ENCODE results near the gene TFAP2D. TPM values are rescaled to one million over a fixed set of nuclear protein-coding genes. Genes with fewer than 3 reads are reported as not detected.

TFAP2D gene
- total and polyA plus RNA-seq, 12 donors: not detected

DNA sequence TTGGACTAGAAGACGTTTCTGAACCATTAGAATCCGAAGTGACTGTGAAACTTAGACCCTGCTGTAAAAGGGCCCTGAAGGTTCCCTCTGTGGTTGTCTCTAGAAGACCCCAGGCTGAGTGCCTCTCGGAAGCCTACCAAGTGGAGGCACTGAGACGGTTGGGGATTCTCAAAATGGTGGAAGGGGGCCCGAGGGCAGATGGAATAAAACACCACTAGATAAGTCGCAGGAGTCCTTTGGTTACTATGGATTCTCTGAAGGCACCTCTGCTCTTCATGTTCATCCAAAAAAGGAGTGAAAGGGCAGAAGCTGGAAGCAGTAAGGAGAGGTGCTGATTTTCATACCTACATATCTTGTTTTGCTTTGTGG lies 4.0 kb upstream of the TFAP2D start:
- peaks cover 21% of the 10 kb centered on the region for H3K27me3 ChIP-seq
- WGBS, 4 donors: 4 to 15% (median 9%) methylated on average over 6 of the region's 6 CpGs

GRCh38 chr6:50711686-50712085 lies 1.6 kb upstream of the TFAP2D start:
- no peaks in the 10 kb centered on the region for H3K4me1 ChIP-seq (replicated peaks in 1 of 2)
- no peak overlapping the region for H3K27ac ChIP-seq
- TF ChIP-seq, protein P1, sequence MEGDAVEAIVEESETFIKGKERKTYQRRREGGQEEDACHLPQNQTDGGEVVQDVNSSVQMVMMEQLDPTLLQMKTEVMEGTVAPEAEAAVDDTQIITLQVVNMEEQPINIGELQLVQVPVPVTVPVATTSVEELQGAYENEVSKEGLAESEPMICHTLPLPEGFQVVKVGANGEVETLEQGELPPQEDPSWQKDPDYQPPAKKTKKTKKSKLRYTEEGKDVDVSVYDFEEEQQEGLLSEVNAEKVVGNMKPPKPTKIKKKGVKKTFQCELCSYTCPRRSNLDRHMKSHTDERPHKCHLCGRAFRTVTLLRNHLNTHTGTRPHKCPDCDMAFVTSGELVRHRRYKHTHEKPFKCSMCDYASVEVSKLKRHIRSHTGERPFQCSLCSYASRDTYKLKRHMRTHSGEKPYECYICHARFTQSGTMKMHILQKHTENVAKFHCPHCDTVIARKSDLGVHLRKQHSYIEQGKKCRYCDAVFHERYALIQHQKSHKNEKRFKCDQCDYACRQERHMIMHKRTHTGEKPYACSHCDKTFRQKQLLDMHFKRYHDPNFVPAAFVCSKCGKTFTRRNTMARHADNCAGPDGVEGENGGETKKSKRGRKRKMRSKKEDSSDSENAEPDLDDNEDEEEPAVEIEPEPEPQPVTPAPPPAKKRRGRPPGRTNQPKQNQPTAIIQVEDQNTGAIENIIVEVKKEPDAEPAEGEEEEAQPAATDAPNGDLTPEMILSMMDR (IDR thresholded peaks at IDR 0.05): no peak
- TF ChIP-seq POLR2A (IDR thresholded peaks at IDR 0.05): no peak
- H3K27me3 ChIP-seq: peaks cover 36% of the 10 kb centered on the region
- no peak overlapping the region for H3K4me3 ChIP-seq
- H3K9me3 ChIP-seq (replicated peaks in 1 of 3): no peaks in the 10 kb centered on the region
- DNase-seq: no peak
- intact Hi-C loops (cut with DNase I): no loop called here
- no peaks in the 10 kb centered on the region for H3K36me3 ChIP-seq (replicated peaks in 1 of 2)
- 12 to 20% (median 15%) methylated on average over 7 of the region's 7 CpGs for WGBS, 4 donors

More for the DNA sequence above, 4.0 kb upstream of the TFAP2D start:
- DNase-seq: no peak
- intact Hi-C loops (cut with DNase I): no loop called here
- Histone ChIP-seq H3K9me3 (replicated peaks in 1 of 3) (no peaks in the 10 kb centered on the region), H3K36me3 (replicated peaks in 1 of 2) (no peaks in the 10 kb centered on the region), H3K4me3 (no peak overlapping the region), H3K4me1 (replicated peaks in 1 of 2) (no peaks in the 10 kb centered on the region), H3K27ac (no peak overlapping the region)
- TF ChIP-seq, protein P1 (IDR thresholded peaks at IDR 0.05): no peak

DNA sequence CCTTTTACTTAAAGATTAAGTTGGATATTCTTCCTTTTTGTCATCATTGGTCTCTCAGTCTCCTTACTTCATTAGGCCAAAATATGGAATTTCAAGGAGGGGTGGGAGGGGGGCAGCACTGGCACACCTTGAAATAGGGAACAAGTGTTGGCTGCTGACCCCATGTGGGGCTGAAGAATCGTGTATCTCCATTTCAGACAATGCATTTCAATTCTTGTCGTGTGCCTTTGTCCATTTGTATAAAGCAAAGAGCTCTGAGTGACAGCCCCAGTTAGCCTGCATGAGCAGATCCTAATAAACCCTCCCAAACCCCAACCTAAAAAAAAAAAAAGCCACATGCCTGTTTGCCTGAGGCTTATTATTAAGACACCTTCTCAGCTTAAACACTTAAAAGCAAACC lies 1.0 kb upstream of the TFAP2D start:
- H3K9me3 ChIP-seq (replicated peaks in 1 of 3): no peaks in the 10 kb centered on the region
- no peak overlapping the region for H3K4me3 ChIP-seq
- DNase-seq: no peak
- H3K27me3 ChIP-seq: peaks cover 40% of the 10 kb centered on the region
- WGBS, 4 donors: 2 to 6% (median 4%) methylated on average over 2 of the region's 2 CpGs
- no peak for TF ChIP-seq POLR2A (IDR thresholded peaks at IDR 0.05)
- TF ChIP-seq, protein P1 (IDR thresholded peaks at IDR 0.05): no peak
- no peaks in the 10 kb centered on the region for H3K36me3 ChIP-seq (replicated peaks in 1 of 2)
- no peaks in the 10 kb centered on the region for H3K4me1 ChIP-seq (replicated peaks in 1 of 2)
- H3K27ac ChIP-seq: no peak overlapping the region
- intact Hi-C loops (cut with DNase I): no loop called here

DNA sequence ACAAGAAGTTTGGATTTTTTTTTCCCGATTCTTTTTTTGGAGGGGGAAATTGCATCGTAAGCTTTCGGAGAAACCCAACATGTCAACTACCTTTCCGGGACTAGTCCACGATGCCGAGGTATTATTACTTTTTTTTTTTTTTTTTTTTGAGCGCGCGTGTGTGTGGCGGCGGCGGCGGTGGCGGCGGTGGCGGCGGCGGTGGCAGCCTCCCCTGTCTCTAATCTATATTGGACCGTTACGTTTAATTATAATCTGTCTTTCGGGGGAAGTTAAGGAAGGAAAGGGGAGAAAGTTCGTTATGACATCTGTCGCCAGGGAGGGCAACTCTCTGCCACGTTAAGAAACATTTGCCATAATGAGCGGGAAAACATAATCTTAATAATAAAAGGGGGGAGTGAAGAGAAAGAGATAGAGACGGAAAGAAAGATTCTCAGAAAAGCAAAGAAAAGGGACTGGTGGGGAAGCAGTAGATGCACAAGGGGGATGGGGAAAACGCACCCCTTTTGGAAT lies 706 bp downstream of the TFAP2D start:
- no peak for DNase-seq
- no peaks in the 10 kb centered on the region for H3K4me1 ChIP-seq (replicated peaks in 1 of 2)
- WGBS, 4 donors: 4 to 6% (median 5%) methylated on average over 27 of the region's 27 CpGs
- intact Hi-C loops (cut with DNase I): no loop called here
- no peak overlapping the region for H3K27ac ChIP-seq
- peaks cover 30% of the 10 kb centered on the region for H3K27me3 ChIP-seq
- TF ChIP-seq, protein P1 (IDR thresholded peaks at IDR 0.05): no peak
- no peak for TF ChIP-seq POLR2A (IDR thresholded peaks at IDR 0.05)
- H3K9me3 ChIP-seq (replicated peaks in 1 of 3): no peaks in the 10 kb centered on the region
- no peak overlapping the region for H3K4me3 ChIP-seq
- H3K36me3 ChIP-seq (replicated peaks in 1 of 2): no peaks in the 10 kb centered on the region

Data from adrenal gland (tissue), 12 donors.